WERI-Rb-1 (cell line): ENCODE data around the gene AGR2.
"Not testable (repeated sequence)": the region's sequence is repeated elsewhere in the genome, so short reads cannot be mapped to it uniquely, and the experiment has no call there.

Source experiments
- DNase-seq: peaks from one replicate; pipeline ENCODE4 v3.0.0-alpha.2; 2020
- H3K27ac ChIP-seq: fragments of 250-450 bp; sonication (Bioruptor Pico); 2 replicates; pipeline ENCODE4 v1.5.1; 2020; ENCODE audit warnings: mild to moderate bottlenecking, moderate library complexity
- H3K27me3 ChIP-seq: fragments of 250-450 bp; sonication (Bioruptor Pico); 2 replicates; pipeline ENCODE4 v1.5.1; 2021; ENCODE audit warnings: mild to moderate bottlenecking, low read depth, moderate library complexity; ENCODE audit not compliant: insufficient read depth, severe bottlenecking
- H3K36me3 ChIP-seq: fragments of 250-450 bp; sonication (Bioruptor Pico); 2 replicates; pipeline ENCODE4 v1.5.1; 2020; ENCODE audit warnings: mild to moderate bottlenecking, moderate library complexity
- H3K4me3 ChIP-seq: 2 replicates; pipeline ENCODE4 v1.5.1; 2011; ENCODE audit warnings: low read depth, mild to moderate bottlenecking, control low read depth, low read length
- H3K9me3 ChIP-seq: fragments of 250-450 bp; sonication (Bioruptor Pico); 2 replicates; pipeline ENCODE4 v1.5.1; 2021; ENCODE audit warnings: mild to moderate bottlenecking, moderate library complexity; ENCODE audit not compliant: severe bottlenecking
- TF ChIP-seq, protein P1 (sequence below): IDR thresholded peaks from 2 replicates; pipeline ENCODE4 v1.5.1; 2011; ENCODE audit warnings: low read depth, mild to moderate bottlenecking, control low read depth, inconsistent platforms, low read length

AGR2 gene

GRCh38 chr7:16804674-16805439, at the start of gene AGR2:
Gene AGR2, minus strand, starts transcription at chr7:16804999. Its CDS starts 3,203 bp downstream, at chr7:16801796.
- TF ChIP-seq, protein P1, sequence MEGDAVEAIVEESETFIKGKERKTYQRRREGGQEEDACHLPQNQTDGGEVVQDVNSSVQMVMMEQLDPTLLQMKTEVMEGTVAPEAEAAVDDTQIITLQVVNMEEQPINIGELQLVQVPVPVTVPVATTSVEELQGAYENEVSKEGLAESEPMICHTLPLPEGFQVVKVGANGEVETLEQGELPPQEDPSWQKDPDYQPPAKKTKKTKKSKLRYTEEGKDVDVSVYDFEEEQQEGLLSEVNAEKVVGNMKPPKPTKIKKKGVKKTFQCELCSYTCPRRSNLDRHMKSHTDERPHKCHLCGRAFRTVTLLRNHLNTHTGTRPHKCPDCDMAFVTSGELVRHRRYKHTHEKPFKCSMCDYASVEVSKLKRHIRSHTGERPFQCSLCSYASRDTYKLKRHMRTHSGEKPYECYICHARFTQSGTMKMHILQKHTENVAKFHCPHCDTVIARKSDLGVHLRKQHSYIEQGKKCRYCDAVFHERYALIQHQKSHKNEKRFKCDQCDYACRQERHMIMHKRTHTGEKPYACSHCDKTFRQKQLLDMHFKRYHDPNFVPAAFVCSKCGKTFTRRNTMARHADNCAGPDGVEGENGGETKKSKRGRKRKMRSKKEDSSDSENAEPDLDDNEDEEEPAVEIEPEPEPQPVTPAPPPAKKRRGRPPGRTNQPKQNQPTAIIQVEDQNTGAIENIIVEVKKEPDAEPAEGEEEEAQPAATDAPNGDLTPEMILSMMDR, result no peak
- Histone ChIP-seq H3K27me3 (no peaks in the 10 kb centered on the region), H3K27ac (no peak within 1 kb of the TSS), H3K4me3 (no peak within 1 kb of the TSS), H3K36me3 (no peaks in the 10 kb centered on the region), H3K9me3 (no peaks in the 10 kb centered on the region)
- no peak for DNase-seq

- H3K9me3 ChIP-seq, DNase-seq, H3K36me3 ChIP-seq, H3K4me3 ChIP-seq, H3K27ac ChIP-seq, H3K27me3 ChIP-seq: not testable (repeated sequence)
Measured at GRCh38 chr7:16853189-16853588, 48.4 kb upstream of the AGR2 start.

GRCh38 chr7:16851829-16852228, 47.0 kb upstream of the AGR2 start:
- DNase-seq, result no peak
- Histone ChIP-seq H3K36me3 (no peaks in the 10 kb centered on the region), H3K27ac (no peak overlapping the region), H3K9me3 (no peaks in the 10 kb centered on the region), H3K4me3 (no peak overlapping the region), H3K27me3 (no peaks in the 10 kb centered on the region)
- TF ChIP-seq, protein P1, result no peak

- Histone ChIP-seq H3K36me3 (no peaks in the 10 kb centered on the region), H3K27me3 (no peaks in the 10 kb centered on the region), H3K9me3 (no peaks in the 10 kb centered on the region), H3K4me3 (no peak overlapping the region), H3K27ac (no peak overlapping the region)
- DNase-seq, result no peak
- TF ChIP-seq, protein P1, result no peak
Measured at GRCh38 chr7:16850614-16851466, 46.0 kb upstream of the AGR2 start.

GRCh38 chr7:16849296-16850148, 44.7 kb upstream of the AGR2 start:
- TF ChIP-seq, protein P1, result no peak
- H3K36me3 ChIP-seq, result no peaks in the 10 kb centered on the region
- no peaks in the 10 kb centered on the region for H3K27me3 ChIP-seq
- H3K4me3 ChIP-seq, result no peak overlapping the region
- DNase-seq, result no peak
- H3K9me3 ChIP-seq, result no peaks in the 10 kb centered on the region
- no peak overlapping the region for H3K27ac ChIP-seq
